Astrocyte (in vitro differentiated cells and primary cell): ENCODE measurements around the gene PARD3B. TPM values are rescaled to one million over a fixed set of nuclear protein-coding genes. Genes with fewer than 3 reads are reported as not detected.

Experiments
- DNase-seq: peaks from one replicate; pipeline ENCODE4 v3.0.0-alpha.2; 2010; ENCODE audit warnings: low read depth
- FAIRE-seq: peaks from 2 replicates; lab custom pipeline; 2011; peaks lifted over from hg19 to GRCh38; lab: Jason Lieb, UNC
- H2AFZ ChIP-seq: 2 replicates; pipeline ENCODE4 v1.6.0; 2012; ENCODE audit warnings: low read depth, low read length, inconsistent platforms
- H3K27ac ChIP-seq: 2 replicates; pipeline ENCODE4 v1.5.1; 2011; ENCODE audit warnings: low read depth, low read length, inconsistent platforms
- H3K27me3 ChIP-seq: 2 replicates; pipeline ENCODE4 v1.6.0; 2011; ENCODE audit warnings: low read length, inconsistent platforms; ENCODE audit not compliant: insufficient read depth
- H3K36me3 ChIP-seq: 2 replicates; pipeline ENCODE4 v1.5.1; 2011; ENCODE audit warnings: low read length, inconsistent platforms; ENCODE audit not compliant: insufficient read depth
- H3K4me1 ChIP-seq: 2 replicates; pipeline ENCODE4 v1.5.1; 2011; ENCODE audit warnings: low read length, inconsistent platforms; ENCODE audit not compliant: insufficient read depth
- H3K4me2 ChIP-seq: 2 replicates; pipeline ENCODE4 v1.6.0; 2012; ENCODE audit warnings: low read length, inconsistent platforms
- H3K4me3 ChIP-seq: 2 replicates; pipeline ENCODE4 v1.5.1; 2011; ENCODE audit warnings: low read depth, mild to moderate bottlenecking, low read length, inconsistent platforms; ENCODE audit not compliant: insufficient read depth
- H3K79me2 ChIP-seq: 2 replicates; pipeline ENCODE4 v1.6.0; 2012; ENCODE audit warnings: mild to moderate bottlenecking, low read length, inconsistent platforms; ENCODE audit not compliant: insufficient read depth
- H3K9ac ChIP-seq: 2 replicates; pipeline ENCODE4 v1.6.0; 2012; ENCODE audit warnings: mild to moderate bottlenecking, low read length, inconsistent platforms
- H3K9me3 ChIP-seq: 2 replicates; pipeline ENCODE4 v1.5.1; 2012; ENCODE audit warnings: low read depth, mild to moderate bottlenecking, low read length, inconsistent platforms; ENCODE audit not compliant: insufficient read depth
- H4K20me1 ChIP-seq: 2 replicates; pipeline ENCODE4 v1.6.0; 2012; ENCODE audit warnings: low read length, inconsistent platforms; ENCODE audit not compliant: insufficient read depth
- H3K27ac Mint-ChIP-seq: one replicate; pipeline ENCODE4 v1.8.0; 2021; ENCODE audit warnings: mild to moderate bottlenecking, mixed read lengths; ENCODE audit not compliant: unreplicated experiment
- H3K27me3 Mint-ChIP-seq: one replicate; pipeline ENCODE4 v1.8.0; 2021; ENCODE audit warnings: low read depth, mixed read lengths; ENCODE audit not compliant: unreplicated experiment
- H3K36me3 Mint-ChIP-seq: one replicate; pipeline ENCODE4 v1.8.0; 2021; ENCODE audit warnings: low read depth, mixed read lengths; ENCODE audit not compliant: unreplicated experiment
- H3K4me1 Mint-ChIP-seq: one replicate; pipeline ENCODE4 v1.8.0; 2021; ENCODE audit warnings: low read depth, mixed read lengths; ENCODE audit not compliant: unreplicated experiment
- H3K4me3 Mint-ChIP-seq: one replicate; pipeline ENCODE4 v1.8.0; 2021; ENCODE audit warnings: mild to moderate bottlenecking, moderate library complexity, mixed read lengths; ENCODE audit not compliant: unreplicated experiment
- H3K9me3 Mint-ChIP-seq: one replicate; pipeline ENCODE4 v1.8.0; 2021; ENCODE audit warnings: mild to moderate bottlenecking, mixed read lengths; ENCODE audit not compliant: unreplicated experiment
- EZH2 ChIP-seq: IDR thresholded peaks from 2 replicates; pipeline ENCODE4 v1.6.1; 2012; ENCODE audit warnings: mild to moderate bottlenecking, low read length, inconsistent platforms; ENCODE audit not compliant: insufficient read depth
- total RNA-seq: library from RNA; stranded (reverse); gene quantifications from 2 replicates; pipeline ENCODE4 v1.2.1, GENCODE V29; 2021
- TF ChIP-seq, protein P1 (sequence below): IDR thresholded peaks from 2 replicates; pipeline ENCODE4 v1.5.1; 2011; ENCODE audit warnings: low read depth, mild to moderate bottlenecking, inconsistent platforms, low read length, moderate library complexity; ENCODE audit not compliant: insufficient read depth

Gene PARD3B
- total RNA-seq, 1 donor from 2014 or later = 6.5 TPM

DNA sequence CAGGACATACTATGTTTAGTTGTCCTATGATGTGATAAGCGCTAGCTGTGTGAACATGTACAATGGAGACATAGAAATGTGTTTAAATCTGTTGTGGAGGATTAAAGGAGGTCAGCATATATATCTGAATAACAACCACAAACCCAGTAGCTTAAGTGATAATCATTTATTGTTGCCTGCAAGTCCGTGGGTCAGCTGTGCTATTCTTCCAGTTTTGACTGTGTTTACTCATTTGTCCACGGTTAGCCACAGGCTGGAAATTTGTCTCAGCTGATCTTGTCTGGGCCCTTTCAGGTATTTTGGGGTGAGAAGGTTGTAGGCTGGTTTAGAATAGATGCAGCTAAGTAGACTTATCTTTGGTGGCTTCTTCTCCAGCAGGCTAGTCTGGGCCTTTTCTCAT is 110.4 kb downstream of the PARD3B start:
- TF ChIP-seq, protein P1, sequence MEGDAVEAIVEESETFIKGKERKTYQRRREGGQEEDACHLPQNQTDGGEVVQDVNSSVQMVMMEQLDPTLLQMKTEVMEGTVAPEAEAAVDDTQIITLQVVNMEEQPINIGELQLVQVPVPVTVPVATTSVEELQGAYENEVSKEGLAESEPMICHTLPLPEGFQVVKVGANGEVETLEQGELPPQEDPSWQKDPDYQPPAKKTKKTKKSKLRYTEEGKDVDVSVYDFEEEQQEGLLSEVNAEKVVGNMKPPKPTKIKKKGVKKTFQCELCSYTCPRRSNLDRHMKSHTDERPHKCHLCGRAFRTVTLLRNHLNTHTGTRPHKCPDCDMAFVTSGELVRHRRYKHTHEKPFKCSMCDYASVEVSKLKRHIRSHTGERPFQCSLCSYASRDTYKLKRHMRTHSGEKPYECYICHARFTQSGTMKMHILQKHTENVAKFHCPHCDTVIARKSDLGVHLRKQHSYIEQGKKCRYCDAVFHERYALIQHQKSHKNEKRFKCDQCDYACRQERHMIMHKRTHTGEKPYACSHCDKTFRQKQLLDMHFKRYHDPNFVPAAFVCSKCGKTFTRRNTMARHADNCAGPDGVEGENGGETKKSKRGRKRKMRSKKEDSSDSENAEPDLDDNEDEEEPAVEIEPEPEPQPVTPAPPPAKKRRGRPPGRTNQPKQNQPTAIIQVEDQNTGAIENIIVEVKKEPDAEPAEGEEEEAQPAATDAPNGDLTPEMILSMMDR = no peak
- TF ChIP-seq EZH2 = no peak
- no peaks in the 10 kb centered on the region for H3K27me3 ChIP-seq
- Mint-ChIP-seq H3K4me3 (no peak overlapping the region), H3K27ac (no peak overlapping the region), H3K27me3 (no peaks in the 10 kb centered on the region), H3K36me3 (peaks cover 4% of the 10 kb centered on the region), H3K9me3 (peaks cover 7% of the 10 kb centered on the region), H3K4me1 (peaks cover 10% of the 10 kb centered on the region)
- H3K4me3 ChIP-seq = no peak overlapping the region
- H3K27ac ChIP-seq = no peak overlapping the region
- no peaks in the 10 kb centered on the region for H3K36me3 ChIP-seq
- H2AFZ ChIP-seq = no peak overlapping the region
- no peaks in the 10 kb centered on the region for H3K4me1 ChIP-seq
- DNase-seq (no peak), FAIRE-seq (no peak)
- no peak overlapping the region for H3K9ac ChIP-seq
- H3K9me3 ChIP-seq = no peaks in the 10 kb centered on the region
- H3K4me2 ChIP-seq = no peak overlapping the region
- no peaks in the 10 kb centered on the region for H3K79me2 ChIP-seq
- H4K20me1 ChIP-seq = no peaks in the 10 kb centered on the region

DNA sequence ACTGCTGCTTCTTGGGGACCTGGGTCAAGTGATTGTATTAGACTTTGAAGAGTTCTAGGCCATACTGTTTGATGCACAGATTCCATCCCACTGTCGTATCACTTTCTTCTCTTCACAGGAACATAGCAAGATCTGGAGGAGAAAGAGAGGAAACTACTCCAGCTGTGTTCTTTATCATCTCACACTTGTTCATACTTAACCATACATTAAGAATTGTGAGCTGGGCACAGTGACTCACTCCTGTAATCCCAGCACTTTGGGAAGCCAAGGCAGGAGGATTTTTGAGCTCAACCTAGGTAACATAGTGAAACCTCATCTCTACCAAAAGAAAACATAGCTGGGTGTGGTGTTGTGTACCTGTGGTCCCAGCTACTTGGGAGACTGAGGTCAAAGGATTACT is 111.7 kb downstream of the PARD3B start:
- H3K36me3 Mint-ChIP-seq = peaks cover 3% of the 10 kb centered on the region
- no peak for FAIRE-seq
- H2AFZ ChIP-seq = no peak overlapping the region

DNA sequence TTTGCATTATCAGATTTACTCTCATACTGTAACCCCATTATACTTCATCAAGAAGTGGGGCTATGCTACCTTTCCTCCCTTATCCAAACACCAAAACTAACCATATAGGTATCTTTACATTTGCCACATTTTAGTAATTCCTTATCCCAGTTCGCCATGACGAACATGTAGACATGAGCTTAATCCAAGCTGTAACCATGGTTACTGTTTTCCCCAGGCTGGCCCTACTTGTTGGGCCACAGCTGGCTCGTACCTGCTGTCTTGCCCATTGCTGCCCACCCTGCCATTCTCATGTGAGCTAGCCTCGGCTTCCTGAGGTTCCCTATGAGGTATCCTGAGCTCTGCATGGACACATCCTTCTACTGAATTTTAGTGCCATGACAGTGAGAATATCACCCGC is 117.7 kb downstream of the PARD3B start:
- Histone ChIP-seq H3K9ac (no peak overlapping the region), H4K20me1 (no peaks in the 10 kb centered on the region), H3K27me3 (no peaks in the 10 kb centered on the region), H2AFZ (no peak overlapping the region), H3K4me2 (no peak overlapping the region), H3K79me2 (no peaks in the 10 kb centered on the region), H3K4me1 (peaks cover 14% of the 10 kb centered on the region), H3K4me3 (no peak overlapping the region), H3K27ac (no peak overlapping the region), H3K9me3 (no peaks in the 10 kb centered on the region), H3K36me3 (no peaks in the 10 kb centered on the region)
- FAIRE-seq (no peak), DNase-seq (no peak)
- Mint-ChIP-seq H3K9me3 (no peaks in the 10 kb centered on the region), H3K36me3 (no peaks in the 10 kb centered on the region), H3K27ac (no peak overlapping the region), H3K27me3 (no peaks in the 10 kb centered on the region), H3K4me1 (peaks cover 6% of the 10 kb centered on the region), H3K4me3 (no peak overlapping the region)
- TF ChIP-seq, protein P1 = no peak

More for the DNA sequence above, 111.7 kb downstream of the PARD3B start:
- Mint-ChIP-seq H3K4me3 (no peak overlapping the region), H3K9me3 (peaks cover 4% of the 10 kb centered on the region), H3K27ac (no peak overlapping the region), H3K4me1 (peaks cover 10% of the 10 kb centered on the region), H3K27me3 (no peaks in the 10 kb centered on the region)
- H3K4me1 ChIP-seq = no peaks in the 10 kb centered on the region
- no peaks in the 10 kb centered on the region for H3K79me2 ChIP-seq
- no peak overlapping the region for H3K4me3 ChIP-seq
- no peak overlapping the region for H3K27ac ChIP-seq
- no peaks in the 10 kb centered on the region for H4K20me1 ChIP-seq
- no peaks in the 10 kb centered on the region for H3K27me3 ChIP-seq
- no peak overlapping the region for H3K4me2 ChIP-seq
- no peaks in the 10 kb centered on the region for H3K9me3 ChIP-seq
- H3K9ac ChIP-seq = no peak overlapping the region
- DNase-seq = no peak
- TF ChIP-seq, protein P1 = no peak
- no peak for TF ChIP-seq EZH2
- no peaks in the 10 kb centered on the region for H3K36me3 ChIP-seq
